NT2/D1 (cell line): ENCODE measurements around the gene STRBP.
A peak's percentile ranks its signal among the peaks of the same experiment; 100 is the strongest.

Experiments
- DNase-seq: peaks from one replicate; pipeline ENCODE4 v3.0.0-alpha.2; 2011; ENCODE audit warnings: low read depth, low spot score
- H3K27me3 ChIP-seq: 2 replicates; pipeline ENCODE4 v1.6.0; 2011; ENCODE audit warnings: mild to moderate bottlenecking; ENCODE audit not compliant: insufficient read length, insufficient read depth
- H3K36me3 ChIP-seq: 2 replicates; pipeline ENCODE4 v1.6.1; 2011; ENCODE audit warnings: mild to moderate bottlenecking, low read length, mixed read lengths; ENCODE audit not compliant: insufficient read depth, insufficient read length
- H3K4me1 ChIP-seq: 2 replicates; pipeline ENCODE4 v1.5.1; 2011; ENCODE audit not compliant: insufficient read depth, insufficient read length
- H3K4me3 ChIP-seq: 2 replicates; pipeline ENCODE4 v1.5.1; 2011; ENCODE audit warnings: low read depth; ENCODE audit not compliant: insufficient read length
- H3K9ac ChIP-seq: 2 replicates; pipeline ENCODE4 v1.6.0; 2011; ENCODE audit warnings: low read depth; ENCODE audit not compliant: insufficient read length
- H3K9me3 ChIP-seq: 2 replicates; pipeline ENCODE4 v1.5.1; 2011; ENCODE audit warnings: mild to moderate bottlenecking, low read length; ENCODE audit not compliant: insufficient read depth
- SUZ12 ChIP-seq: IDR thresholded peaks from 2 replicates; pipeline ENCODE4 v1.6.1; 2011; ENCODE audit not compliant: insufficient read length, insufficient read depth; ENCODE audit errors: extremely low read depth
- YY1 ChIP-seq: IDR thresholded peaks from 2 replicates; pipeline ENCODE4 v1.6.1; 2011; ENCODE audit not compliant: insufficient read length, insufficient read depth
- ZNF274 ChIP-seq: IDR thresholded peaks from 2 replicates; pipeline ENCODE4 v1.6.1; 2011; ENCODE audit warnings: mild to moderate bottlenecking, low read depth, low read length

Gene STRBP

DNA sequence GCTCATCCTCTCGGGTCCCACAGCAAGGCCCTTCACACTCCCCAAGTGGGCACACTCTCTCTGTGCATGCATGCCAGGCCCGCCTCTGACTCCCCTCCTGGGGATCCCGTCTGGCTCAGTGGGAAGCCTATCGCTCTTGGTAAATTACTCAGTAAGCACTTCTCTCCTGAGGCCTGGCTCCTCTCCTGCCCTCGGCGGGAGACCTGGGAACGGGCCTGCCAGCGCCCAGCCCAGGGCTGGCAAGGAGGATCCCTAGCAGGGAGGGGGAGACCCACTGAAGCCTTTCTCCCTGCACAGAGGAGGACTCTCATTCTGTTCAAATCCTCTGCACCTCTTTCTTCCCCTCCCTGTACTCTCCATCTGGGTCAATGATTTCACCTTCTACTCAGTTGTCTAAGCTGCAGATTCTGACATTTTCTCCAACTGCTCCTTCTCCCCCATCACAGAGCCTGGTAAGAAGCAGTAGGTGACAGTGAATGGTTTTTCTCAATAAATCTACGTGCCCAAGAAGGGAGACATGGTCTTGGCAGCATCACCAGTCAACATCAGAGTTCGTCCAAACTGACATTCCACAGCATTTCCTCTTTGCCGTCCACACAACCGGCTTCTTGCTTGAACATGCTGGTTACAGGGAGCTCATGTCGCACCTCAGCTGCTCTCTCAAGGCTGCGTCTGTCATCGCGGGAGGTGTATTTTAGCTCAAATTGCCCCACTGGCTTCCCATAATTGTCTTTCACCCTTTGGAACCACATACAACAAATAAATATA lies 153.1 kb downstream of the STRBP start:
- H3K9me3 ChIP-seq = no peaks in the 10 kb centered on the region
- no peak for TF ChIP-seq SUZ12
- no peak for TF ChIP-seq ZNF274
- no peak for TF ChIP-seq YY1
- DNase-seq = no peak
- H3K9ac ChIP-seq = no peak overlapping the region
- peaks cover 4% of the 10 kb centered on the region for H3K4me1 ChIP-seq
- peaks cover 33% of the 10 kb centered on the region for H3K36me3 ChIP-seq
- no peak overlapping the region for H3K4me3 ChIP-seq
- H3K27me3 ChIP-seq = no peaks in the 10 kb centered on the region

DNA sequence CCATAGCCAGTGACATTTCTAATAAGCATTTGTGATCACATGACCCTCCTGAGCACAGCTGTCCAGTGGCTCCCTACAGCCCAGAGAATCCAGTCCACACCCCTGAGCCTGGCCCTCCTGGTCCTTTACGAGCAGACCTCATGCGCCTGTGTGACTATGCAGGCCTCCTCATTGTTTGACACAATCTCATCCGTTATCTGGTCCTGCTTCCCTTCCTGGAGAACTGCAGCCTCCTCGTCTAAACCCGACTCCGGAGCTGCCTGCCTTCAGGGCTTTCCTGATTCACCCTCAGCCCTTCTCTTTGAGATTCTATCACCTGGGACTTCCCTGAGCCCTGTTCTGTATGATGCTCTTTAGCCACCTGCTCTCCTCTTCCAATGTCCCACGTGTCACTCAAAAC lies 155.2 kb downstream of the STRBP start:
- Histone ChIP-seq H3K4me1 (peaks cover 4% of the 10 kb centered on the region), H3K27me3 (no peaks in the 10 kb centered on the region), H3K4me3 (no peak overlapping the region), H3K9me3 (no peaks in the 10 kb centered on the region), H3K9ac (no peak overlapping the region), H3K36me3 (peaks cover 54% of the 10 kb centered on the region)
- TF ChIP-seq YY1 (no peak), ZNF274 (no peak), SUZ12 (no peak)
- no peak for DNase-seq

DNA sequence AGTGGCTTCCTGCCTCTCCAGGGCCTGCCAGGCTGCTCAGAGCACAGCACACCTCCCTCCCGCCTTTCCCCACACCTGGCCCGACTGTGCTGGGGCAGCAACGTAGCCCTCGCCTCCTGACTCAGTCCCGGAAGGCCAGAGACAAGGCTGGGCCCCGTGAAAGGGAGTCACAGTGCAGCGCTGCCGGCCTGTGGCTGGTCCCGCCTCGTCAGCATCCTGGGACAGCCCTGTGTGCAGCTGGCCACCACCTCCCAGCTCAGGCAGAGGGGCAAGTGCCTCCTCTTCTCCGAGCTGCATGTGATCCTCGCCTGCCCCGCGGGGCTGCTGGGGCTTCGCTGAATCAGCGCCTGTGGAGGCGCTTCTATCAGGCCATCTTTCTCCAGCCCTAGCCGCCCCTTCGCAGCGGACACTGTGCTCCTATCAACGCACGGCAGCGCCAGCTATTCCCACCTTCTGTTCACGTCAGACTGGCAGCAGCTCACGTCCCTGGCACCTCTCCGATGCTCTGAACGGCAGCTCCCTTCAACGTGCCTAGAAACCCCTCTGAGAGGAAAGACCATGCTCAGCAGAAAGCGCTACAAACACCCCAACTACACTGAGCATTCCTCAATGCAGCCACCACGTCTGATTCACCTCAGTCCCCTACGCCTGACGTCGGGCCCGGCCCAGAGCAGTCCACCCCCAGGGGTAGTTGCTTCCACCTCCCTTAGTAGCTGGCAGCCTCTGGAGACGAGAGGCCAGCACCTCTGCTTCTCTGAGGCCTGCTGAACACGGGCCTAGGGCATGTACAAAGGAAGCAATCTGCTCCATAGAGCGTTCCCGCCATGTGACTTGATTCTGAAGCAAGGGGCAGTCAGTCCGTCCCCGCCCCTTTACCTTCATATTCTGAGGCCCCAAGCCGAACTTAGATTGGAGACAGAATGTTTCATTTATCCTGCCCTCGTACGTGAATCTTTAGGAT lies 156.1 kb downstream of the STRBP start:
- H3K27me3 ChIP-seq = no peaks in the 10 kb centered on the region
- peaks cover 62% of the 10 kb centered on the region for H3K36me3 ChIP-seq
- H3K4me3 ChIP-seq = no peak overlapping the region
- H3K4me1 ChIP-seq = peaks cover 4% of the 10 kb centered on the region
- DNase-seq = no peak
- TF ChIP-seq ZNF274 (no peak), YY1 (no peak), SUZ12 (no peak)
- H3K9me3 ChIP-seq = no peaks in the 10 kb centered on the region
- peak overlapping the region; percentile 46 for H3K9ac ChIP-seq

DNA sequence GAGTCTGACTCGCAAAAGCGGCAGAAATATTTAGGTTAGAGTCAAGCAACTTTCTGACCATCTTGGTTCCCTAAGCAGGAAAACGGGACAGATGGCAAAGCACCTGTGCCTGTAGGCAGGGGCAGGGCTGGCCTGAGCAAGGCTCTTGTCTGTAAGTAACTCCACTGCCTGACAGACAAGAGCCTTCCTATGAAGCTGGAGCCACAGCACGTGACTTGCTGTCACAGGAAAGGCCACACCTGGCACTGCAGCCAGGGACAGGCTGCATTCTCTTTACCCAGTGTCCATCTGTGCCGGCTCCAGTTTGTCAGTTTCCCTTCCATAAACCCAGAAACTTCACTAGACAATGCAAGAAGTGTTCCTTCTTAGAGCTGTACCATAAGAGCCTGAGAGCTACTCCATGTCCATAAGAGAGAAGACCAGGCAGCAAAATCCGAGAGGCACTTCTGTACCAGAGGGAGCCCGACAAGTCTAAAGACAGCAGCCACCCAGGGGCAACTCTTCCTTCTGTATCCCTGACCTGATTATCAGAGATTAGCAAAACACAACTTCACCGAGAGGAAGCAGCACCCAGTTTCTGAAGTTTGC lies 156.9 kb downstream of the STRBP start:
- H3K4me1 ChIP-seq = peaks cover 4% of the 10 kb centered on the region
- no peaks in the 10 kb centered on the region for H3K9me3 ChIP-seq
- H3K4me3 ChIP-seq = no peak overlapping the region
- no peak overlapping the region for H3K9ac ChIP-seq
- no peak for TF ChIP-seq YY1
- no peak for TF ChIP-seq SUZ12
- no peak for TF ChIP-seq ZNF274
- H3K36me3 ChIP-seq = peaks cover 67% of the 10 kb centered on the region
- DNase-seq = no peak
- no peaks in the 10 kb centered on the region for H3K27me3 ChIP-seq

DNA sequence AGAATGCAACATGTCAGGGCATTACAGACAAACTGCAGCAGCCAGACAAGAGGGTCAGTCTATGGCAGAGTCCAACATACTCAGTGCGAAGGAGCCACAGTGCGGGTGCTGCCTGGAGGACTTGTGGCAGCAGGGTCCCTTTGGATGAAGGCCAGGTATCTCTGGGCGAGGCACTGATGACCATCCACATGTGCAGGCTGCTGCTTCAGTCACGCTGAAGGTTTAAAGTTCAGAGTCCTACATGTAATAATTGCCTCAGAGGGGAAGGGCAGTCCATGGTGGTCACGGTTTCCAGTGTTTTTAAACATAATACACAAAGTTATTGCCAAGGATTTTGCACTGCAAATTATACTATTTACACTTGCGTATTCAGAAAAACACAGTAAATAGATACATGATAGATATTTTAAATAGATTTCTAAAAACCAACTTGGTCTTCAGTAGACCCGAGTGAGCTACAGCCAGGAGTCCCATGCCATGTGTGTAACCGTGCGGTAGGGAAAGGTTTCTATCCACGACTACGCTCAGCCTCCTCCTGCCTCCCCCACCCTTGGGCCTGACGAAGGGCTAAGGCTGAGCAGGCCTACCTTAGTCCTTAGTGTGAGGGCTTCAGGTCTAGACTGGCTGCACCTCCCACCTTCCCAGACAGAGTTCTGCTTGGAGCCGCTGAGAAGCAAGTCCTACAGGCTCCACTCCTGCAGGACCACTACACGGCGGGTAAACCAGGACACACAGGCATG lies 158.7 kb downstream of the STRBP start:
- Histone ChIP-seq H3K4me3 (no peak overlapping the region), H3K9me3 (no peaks in the 10 kb centered on the region), H3K27me3 (no peaks in the 10 kb centered on the region), H3K36me3 (peaks cover 72% of the 10 kb centered on the region), H3K4me1 (peaks cover 4% of the 10 kb centered on the region), H3K9ac (no peak overlapping the region)
- TF ChIP-seq ZNF274 (no peak), SUZ12 (no peak), YY1 (no peak)
- no peak for DNase-seq

DNA sequence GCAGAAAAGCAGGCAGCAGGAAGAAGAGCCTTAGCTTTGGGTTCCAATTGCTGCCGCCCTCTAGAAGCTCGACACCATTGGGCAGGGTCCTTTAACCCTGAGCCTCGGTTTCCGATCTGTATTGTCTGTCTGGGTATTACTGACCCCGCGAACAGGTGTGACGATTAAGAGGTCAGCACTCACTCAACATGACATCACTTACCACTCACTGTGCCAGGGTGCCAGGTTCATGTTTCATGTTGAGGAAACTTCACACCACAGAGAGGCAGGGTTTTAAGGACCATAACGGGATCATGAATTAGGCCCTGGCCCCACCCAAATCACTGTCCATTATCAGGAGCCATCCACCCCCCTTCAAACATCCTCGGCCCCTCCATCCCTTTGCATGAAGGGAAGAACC lies 159.4 kb downstream of the STRBP start:
- Histone ChIP-seq H3K36me3 (peaks cover 72% of the 10 kb centered on the region), H3K9ac (no peak overlapping the region)

More for the DNA sequence above, 159.4 kb downstream of the STRBP start:
- TF ChIP-seq ZNF274 (no peak), SUZ12 (no peak), YY1 (no peak)
- no peak for DNase-seq
- H3K4me1 ChIP-seq = peaks cover 4% of the 10 kb centered on the region
- H3K4me3 ChIP-seq = no peak overlapping the region
- no peaks in the 10 kb centered on the region for H3K9me3 ChIP-seq
- no peaks in the 10 kb centered on the region for H3K27me3 ChIP-seq
